Caco-2 (cell line): ENCODE data around the gene NDUFA12. TPM values are rescaled to one million over a fixed set of nuclear protein-coding genes. Genes with fewer than 3 reads are reported as not detected.
"Not testable (repeated sequence)": the region's sequence is repeated elsewhere in the genome, so short reads cannot be mapped to it uniquely, and the experiment has no call there.

Source experiments
- BruUV-seq: library from RNA; stranded (reverse); fragments of 400-500 nt; replicated peaks from 2 replicates; lab custom pipeline; 2021; lab: Mats Ljungman, UMichigan
- CTCF ChIA-PET: fragments of 300-600 bp; sonication (Branson Sonifier 250); formaldehyde crosslinking; loops from one replicate; lab custom pipeline; 2022; ENCODE audit warnings: antibody characterized with exemption; lab: Charles Lee
- POLR2A ChIA-PET: fragments of 300-600 bp; sonication (Branson Sonifier 250); formaldehyde crosslinking; loops from one replicate; lab custom pipeline; 2022; ENCODE audit warnings: antibody characterized with exemption; lab: Charles Lee
- DNase-seq, 2 experiments: peaks; one replicate each; pipeline versions ENCODE4 v3.0.0 to v3.0.0-alpha.2; 2020 to 2022
- H3K27me3 ChIP-seq: replicated peaks from 2 replicates; pipeline ENCODE4 v1.6.0; 2011; ENCODE audit warnings: low read length; ENCODE audit not compliant: control insufficient read depth, insufficient read depth
- H3K36me3 ChIP-seq: 2 replicates; pipeline ENCODE4 v1.5.1; 2011; ENCODE audit warnings: low read length; ENCODE audit not compliant: control insufficient read depth, insufficient read depth
- H3K4me1 ChIP-seq: fragments of 250-450 bp; sonication (Bioruptor Pico); 2 replicates; pipeline ENCODE4 v1.5.1; 2020; ENCODE audit warnings: mild to moderate bottlenecking
- H3K4me3 ChIP-seq: 2 replicates; pipeline ENCODE4 v1.5.1; 2011; ENCODE audit warnings: low read depth, mild to moderate bottlenecking, control low read depth, low read length
- H3K9me3 ChIP-seq: fragments of 250-450 bp; sonication (Bioruptor Pico); 2 replicates; pipeline ENCODE4 v1.5.1; 2020; ENCODE audit warnings: mild to moderate bottlenecking, moderate library complexity
- H3K27ac Mint-ChIP-seq: one replicate; pipeline ENCODE4 v1.8.0; 2022; ENCODE audit warnings: mixed read lengths; ENCODE audit not compliant: unreplicated experiment
- H3K27me3 Mint-ChIP-seq: one replicate; pipeline ENCODE4 v1.8.0; 2022; ENCODE audit warnings: mixed read lengths; ENCODE audit not compliant: insufficient read depth, unreplicated experiment
- H3K36me3 Mint-ChIP-seq: one replicate; pipeline ENCODE4 v1.8.0; 2022; ENCODE audit warnings: mild to moderate bottlenecking, mixed read lengths; ENCODE audit not compliant: insufficient read depth, unreplicated experiment
- H3K4me1 Mint-ChIP-seq: one replicate; pipeline ENCODE4 v1.8.0; 2022; ENCODE audit warnings: low read depth, mixed read lengths; ENCODE audit not compliant: unreplicated experiment
- H3K4me3 Mint-ChIP-seq: one replicate; pipeline ENCODE4 v1.8.0; 2022; ENCODE audit warnings: mild to moderate bottlenecking, moderate library complexity, mixed read lengths; ENCODE audit not compliant: unreplicated experiment
- H3K9me3 Mint-ChIP-seq: one replicate; pipeline ENCODE4 v1.8.0; 2022; ENCODE audit warnings: mixed read lengths; ENCODE audit not compliant: unreplicated experiment
- intact Hi-C: fragments of 100-400 bp; cut with micrococcal nuclease; formaldehyde crosslinking; loops from one replicate; pipeline ENCODE4 v1.10.0; 2022; ENCODE audit not compliant: unreplicated experiment
- total RNA-seq: library from RNA; stranded (reverse); gene quantifications from 2 replicates; pipeline ENCODE4 v1.2.3, GENCODE V29; 2022
- TF ChIP-seq, protein P1 (sequence below), 2 experiments: fragments of 200-600 bp in 1 of 2; IDR thresholded peaks; 1 replicate in 1 of 2; 2 replicates in 1 of 2; pipeline versions ENCODE4 v1.5.1 to v1.8.0; 2011 to 2022; ENCODE audit warnings: antibody characterized with exemption in 1 of 2, control low read depth in 1 of 2, inconsistent platforms in 1 of 2, low read depth in 1 of 2, low read length in 1 of 2, mild to moderate bottlenecking in 1 of 2, moderate library complexity in 1 of 2; ENCODE audit not compliant: insufficient read depth in 1 of 2, severe bottlenecking in 1 of 2, unreplicated experiment in 1 of 2

The NDUFA12 gene
- total RNA-seq, 1 experiment from 2014 or later = 131 TPM

DNA sequence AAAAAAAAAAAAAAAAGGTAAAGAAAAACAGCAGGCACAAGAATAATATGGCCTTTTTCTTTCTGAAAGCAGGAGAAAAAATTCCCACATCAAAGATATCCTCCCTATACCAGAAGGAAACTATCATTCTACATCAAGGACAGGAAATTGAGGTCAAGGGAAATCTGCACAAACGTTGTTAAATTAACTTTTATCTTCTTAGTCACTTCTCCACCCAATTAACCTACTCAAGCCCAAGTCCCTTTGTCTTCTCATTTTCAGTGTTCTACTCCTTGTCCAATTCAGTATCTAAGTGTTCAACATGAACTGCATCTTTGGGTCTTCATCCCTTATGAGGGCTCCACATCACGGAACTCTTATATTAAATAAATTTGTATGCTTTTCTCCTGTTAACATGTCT is 15.7 kb downstream of the NDUFA12 start:
- BruUV-seq = no TSS peak
- no peak for DNase-seq
- TF ChIP-seq, protein P1, sequence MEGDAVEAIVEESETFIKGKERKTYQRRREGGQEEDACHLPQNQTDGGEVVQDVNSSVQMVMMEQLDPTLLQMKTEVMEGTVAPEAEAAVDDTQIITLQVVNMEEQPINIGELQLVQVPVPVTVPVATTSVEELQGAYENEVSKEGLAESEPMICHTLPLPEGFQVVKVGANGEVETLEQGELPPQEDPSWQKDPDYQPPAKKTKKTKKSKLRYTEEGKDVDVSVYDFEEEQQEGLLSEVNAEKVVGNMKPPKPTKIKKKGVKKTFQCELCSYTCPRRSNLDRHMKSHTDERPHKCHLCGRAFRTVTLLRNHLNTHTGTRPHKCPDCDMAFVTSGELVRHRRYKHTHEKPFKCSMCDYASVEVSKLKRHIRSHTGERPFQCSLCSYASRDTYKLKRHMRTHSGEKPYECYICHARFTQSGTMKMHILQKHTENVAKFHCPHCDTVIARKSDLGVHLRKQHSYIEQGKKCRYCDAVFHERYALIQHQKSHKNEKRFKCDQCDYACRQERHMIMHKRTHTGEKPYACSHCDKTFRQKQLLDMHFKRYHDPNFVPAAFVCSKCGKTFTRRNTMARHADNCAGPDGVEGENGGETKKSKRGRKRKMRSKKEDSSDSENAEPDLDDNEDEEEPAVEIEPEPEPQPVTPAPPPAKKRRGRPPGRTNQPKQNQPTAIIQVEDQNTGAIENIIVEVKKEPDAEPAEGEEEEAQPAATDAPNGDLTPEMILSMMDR (IDR thresholded peaks at IDR 0.05; ENCODE audit: insufficient read depth in 1 of 2, low read depth in 1 of 2, low read length in 1 of 2, severe bottlenecking in 1 of 2, unreplicated experiment in 1 of 2) = no peak
- Histone ChIP-seq H3K27me3 (no peaks in the 10 kb centered on the region), H3K4me3 (no peak overlapping the region), H3K36me3 (no peaks in the 10 kb centered on the region), H3K4me1 (no peaks in the 10 kb centered on the region), H3K9me3 (no peaks in the 10 kb centered on the region)
- H3K27me3 Mint-ChIP-seq = no peaks in the 10 kb centered on the region
- H3K4me1 Mint-ChIP-seq = peaks cover 7% of the 10 kb centered on the region
- H3K36me3 Mint-ChIP-seq = peaks cover 26% of the 10 kb centered on the region
- ChIA-PET CTCF (no interaction called here), POLR2A (no interaction called here)
- no peak overlapping the region for H3K27ac Mint-ChIP-seq
- H3K9me3 Mint-ChIP-seq = no peaks in the 10 kb centered on the region
- intact Hi-C loops = no loop called here
- no peak overlapping the region for H3K4me3 Mint-ChIP-seq

DNA sequence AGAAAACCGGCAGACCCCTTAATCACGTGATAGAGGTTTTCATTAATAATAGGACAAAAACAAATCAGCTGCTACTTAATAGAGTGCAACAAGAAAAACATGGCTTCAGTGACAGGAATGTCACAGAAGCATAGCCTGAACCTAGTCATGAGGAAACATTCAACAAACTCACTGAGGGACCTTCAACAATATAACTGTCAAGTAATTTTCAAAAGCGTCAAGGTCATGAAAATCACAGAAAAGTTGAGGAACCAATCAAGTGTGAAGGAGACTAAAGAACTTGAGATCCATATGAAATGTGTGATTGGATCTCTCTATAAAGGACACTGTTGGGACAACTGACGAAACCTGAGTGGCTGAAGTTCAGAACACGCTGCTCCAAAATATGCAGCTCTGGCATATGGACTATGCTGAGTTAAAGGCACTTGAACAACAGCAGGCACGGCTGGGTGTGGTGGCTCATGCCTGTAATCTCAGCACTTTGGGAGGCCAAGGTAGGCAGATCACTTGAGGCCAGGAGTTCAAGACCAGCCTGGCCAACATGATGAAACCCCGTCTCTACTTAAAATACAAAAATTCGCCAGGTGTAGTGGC is 16.3 kb downstream of the NDUFA12 start:
- Mint-ChIP-seq H3K27me3 (no peaks in the 10 kb centered on the region), H3K36me3 (peaks cover 19% of the 10 kb centered on the region), H3K9me3 (no peaks in the 10 kb centered on the region), H3K27ac (no peak overlapping the region), H3K4me1 (peaks cover 7% of the 10 kb centered on the region), H3K4me3 (no peak overlapping the region)
- Histone ChIP-seq H3K4me3 (no peak overlapping the region), H3K9me3 (no peaks in the 10 kb centered on the region), H3K4me1 (no peaks in the 10 kb centered on the region), H3K27me3 (no peaks in the 10 kb centered on the region), H3K36me3 (no peaks in the 10 kb centered on the region)
- intact Hi-C loops = no loop called here
- ChIA-PET CTCF (no interaction called here), POLR2A (no interaction called here)
- no peak for DNase-seq
- no TSS peak for BruUV-seq
- TF ChIP-seq, protein P1 (IDR thresholded peaks at IDR 0.05; ENCODE audit: insufficient read depth in 1 of 2, low read depth in 1 of 2, low read length in 1 of 2, severe bottlenecking in 1 of 2, unreplicated experiment in 1 of 2) = no peak

DNA sequence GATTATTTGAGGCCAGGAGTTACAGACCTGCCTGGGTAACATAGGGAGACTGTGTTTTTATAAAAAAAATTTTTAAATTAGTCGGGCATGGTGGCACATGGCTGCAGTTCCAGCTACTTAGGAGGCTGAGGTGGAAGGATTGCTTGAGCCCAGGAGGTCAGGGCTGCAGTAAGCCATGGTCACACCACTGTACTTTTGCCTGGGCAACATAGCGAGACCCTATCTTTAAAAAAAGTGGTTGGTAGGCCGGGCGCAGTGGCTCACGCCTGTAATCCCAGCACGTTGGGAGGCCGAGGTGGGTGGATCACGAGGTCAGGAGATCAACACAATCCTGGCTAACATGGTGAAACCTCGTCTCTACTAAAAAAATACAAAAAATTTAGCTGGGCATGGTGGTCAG is 18.4 kb downstream of the NDUFA12 start:
- H3K36me3 ChIP-seq, H3K27me3 ChIP-seq, H3K9me3 Mint-ChIP-seq, CTCF ChIA-PET, POLR2A ChIA-PET, H3K27me3 Mint-ChIP-seq, H3K4me1 Mint-ChIP-seq, H3K4me3 ChIP-seq, H3K4me3 Mint-ChIP-seq, BruUV-seq, H3K4me1 ChIP-seq, intact Hi-C loops, DNase-seq, H3K27ac Mint-ChIP-seq, H3K9me3 ChIP-seq, H3K36me3 Mint-ChIP-seq: not testable (repeated sequence)
